ENCODE results near the gene CBFA2T2. TPM values are rescaled to one million over a fixed set of nuclear protein-coding genes. Genes with fewer than 3 reads are reported as not detected.

The CBFA2T2 gene
- total RNA-seq, 1 donor from 2014 or later = 13.6 TPM

DNA sequence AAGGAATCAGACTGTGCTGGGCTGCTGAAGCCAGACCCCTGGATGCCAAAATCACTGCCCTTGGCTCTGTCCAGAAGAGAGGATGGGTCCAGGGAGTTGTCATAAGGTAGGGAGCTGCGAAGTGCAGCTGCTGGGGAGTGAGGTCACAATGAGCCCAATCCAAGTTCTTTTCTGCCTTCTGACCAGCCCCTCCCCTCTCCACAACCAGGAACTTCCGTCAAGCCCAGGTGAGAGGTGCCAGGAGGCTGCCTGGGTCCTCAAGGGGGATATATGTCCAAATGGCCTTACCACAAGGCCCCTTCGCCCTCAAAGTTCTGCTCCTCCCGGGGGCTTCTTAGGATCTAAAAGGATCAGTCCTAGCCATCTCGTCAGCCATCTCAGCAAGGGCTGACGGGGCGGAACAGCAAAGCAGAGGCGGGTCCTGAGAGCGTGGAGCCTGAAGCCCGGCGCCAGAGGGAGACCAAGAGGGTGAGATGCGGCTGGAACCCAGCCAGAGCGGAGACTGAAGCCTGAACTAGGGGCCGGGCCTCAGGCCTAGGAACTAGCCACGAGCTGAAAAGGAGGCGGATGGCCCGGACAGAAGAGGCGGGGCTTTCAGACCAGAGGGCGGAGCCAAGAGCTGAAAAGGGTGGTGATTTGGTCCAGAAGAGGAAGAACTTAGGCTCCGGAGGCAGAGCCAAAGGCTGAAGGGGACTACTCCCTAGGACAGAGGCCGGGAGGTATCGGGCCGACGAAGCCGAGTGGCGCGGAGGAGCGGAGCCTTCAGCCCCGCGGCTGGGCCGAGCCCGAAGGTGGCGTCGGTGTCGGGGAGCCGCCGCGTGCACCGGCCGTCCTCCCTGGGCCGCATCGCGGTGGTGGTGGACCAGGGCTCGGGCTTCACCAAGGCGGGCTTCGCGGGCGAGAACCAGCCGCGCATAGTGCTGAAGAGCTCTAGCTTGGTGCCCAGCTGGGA lies 176.7 kb downstream of the CBFA2T2 start, which contains the start of gene ACTL10:
Gene ACTL10, plus strand, starts transcription at position 651 of the 952 bp plus-strand sequence. CDS start 555 bp downstream, outside the sequence.
- peak; percentile 94 for DNase-seq (ENCODE audit: low read depth)

DNA sequence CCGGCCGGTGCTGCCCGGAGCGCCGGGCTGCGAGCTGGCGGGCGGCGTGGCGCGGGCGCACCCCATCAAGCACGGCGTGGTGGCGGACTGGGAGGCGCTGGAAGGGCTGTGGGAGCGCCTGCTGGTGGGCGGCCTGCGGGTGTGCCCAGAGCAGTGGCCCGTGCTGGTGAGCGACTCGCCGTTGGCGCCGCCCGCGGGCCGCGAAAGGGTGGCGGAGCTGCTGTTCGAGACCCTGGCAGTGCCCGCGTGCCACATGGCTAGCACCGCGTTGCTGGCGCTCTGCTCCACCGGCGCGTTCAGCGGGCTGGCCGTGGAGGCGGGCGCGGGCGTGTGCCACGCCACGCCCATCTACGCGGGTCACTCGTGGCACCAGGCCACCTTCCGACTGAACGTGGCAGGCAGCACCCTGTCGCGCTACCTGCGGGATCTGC lies 177.4 kb downstream of the CBFA2T2 start:
- no peak for DNase-seq (ENCODE audit: low read depth)

DNA sequence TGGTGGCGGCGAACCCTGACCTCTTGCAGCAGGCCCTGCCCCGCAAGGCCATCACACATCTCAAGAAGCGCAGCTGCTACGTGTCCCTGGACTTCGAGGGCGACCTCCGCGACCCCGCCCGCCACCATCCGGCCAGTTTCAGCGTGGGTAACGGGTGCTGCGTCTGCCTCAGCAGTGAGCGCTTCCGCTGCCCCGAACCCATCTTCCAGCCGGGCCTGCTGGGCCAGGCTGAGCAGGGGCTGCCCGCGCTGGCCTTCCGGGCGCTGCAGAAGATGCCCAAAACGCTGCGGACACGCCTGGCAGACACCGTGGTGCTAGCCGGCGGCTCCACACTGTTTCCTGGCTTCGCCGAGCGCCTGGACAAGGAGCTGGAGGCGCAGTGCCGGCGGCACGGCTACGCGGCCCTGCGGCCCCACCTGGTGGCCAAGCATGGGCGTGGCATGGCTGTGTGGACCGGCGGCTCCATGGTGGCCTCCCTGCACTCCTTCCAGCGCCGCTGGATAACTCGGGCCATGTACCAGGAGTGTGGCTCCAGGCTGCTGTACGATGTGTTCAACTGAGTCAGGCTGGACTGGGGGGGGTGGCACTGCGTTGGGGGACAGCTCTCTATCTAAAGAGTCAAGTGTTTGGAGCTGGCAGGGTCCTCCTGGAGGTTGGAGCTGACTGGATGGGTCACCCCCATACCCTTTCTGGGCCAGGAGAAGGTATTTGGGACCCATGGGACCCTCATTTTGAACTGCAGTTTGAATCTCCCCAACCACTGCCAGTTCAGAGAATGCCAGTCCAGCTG lies 178.0 kb downstream of the CBFA2T2 start:
- DNase-seq (ENCODE audit: low read depth) = peak; percentile 41

DNA sequence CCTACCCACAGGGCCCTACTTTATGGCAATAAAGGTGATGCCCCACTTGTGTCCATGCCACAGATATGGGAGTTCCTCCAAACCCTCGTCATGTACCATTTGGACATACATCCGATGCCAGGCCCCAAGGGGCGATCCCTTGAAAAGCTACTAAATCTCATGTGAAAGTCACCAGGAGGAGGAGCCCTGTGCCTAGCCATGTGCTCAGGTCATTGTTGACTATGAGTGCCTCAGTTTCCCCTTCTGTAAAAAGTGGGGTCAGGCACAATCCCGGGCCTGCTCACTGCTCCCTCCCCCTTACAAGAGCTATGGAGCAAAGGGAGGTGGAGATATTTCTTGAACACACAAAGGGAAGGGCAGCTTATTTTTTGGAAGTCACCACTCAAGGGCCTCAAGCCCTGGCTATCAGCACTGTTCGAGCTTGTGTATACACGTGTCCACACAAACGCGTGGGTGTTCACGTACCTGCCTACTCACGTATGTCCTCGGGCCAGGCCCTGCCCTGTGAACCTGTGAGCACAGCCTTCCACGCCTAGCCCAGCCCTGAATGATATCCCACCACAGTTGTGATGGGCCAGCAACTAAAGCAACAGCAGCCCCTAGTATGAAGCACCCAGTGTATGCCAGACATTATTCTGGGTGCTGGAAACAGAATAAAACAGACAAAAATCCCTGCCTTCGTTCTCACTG lies 178.7 kb downstream of the CBFA2T2 start:
- DNase-seq (ENCODE audit: low read depth) = no peak

DNA sequence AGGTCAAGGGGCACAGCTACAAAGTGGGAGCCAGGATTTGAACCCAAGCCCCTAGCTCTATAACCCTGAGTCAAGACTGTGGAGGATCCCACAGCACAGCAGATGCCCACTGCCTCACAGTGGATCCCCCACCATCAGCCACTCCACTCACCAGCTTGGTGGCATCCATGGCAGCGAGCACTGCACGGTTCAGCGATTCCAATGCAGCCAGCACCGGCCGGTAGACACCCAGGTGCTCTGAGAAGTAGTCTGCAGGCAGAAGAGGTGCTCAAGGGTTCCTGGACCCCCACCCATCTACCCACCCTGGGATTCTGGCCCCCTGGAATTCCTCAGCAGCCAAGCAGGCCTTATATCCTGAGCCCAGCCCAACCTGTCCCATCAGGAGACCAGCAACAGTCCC lies 179.3 kb downstream of the CBFA2T2 start:
- DNase-seq (ENCODE audit: low read depth) = no peak

DNA sequence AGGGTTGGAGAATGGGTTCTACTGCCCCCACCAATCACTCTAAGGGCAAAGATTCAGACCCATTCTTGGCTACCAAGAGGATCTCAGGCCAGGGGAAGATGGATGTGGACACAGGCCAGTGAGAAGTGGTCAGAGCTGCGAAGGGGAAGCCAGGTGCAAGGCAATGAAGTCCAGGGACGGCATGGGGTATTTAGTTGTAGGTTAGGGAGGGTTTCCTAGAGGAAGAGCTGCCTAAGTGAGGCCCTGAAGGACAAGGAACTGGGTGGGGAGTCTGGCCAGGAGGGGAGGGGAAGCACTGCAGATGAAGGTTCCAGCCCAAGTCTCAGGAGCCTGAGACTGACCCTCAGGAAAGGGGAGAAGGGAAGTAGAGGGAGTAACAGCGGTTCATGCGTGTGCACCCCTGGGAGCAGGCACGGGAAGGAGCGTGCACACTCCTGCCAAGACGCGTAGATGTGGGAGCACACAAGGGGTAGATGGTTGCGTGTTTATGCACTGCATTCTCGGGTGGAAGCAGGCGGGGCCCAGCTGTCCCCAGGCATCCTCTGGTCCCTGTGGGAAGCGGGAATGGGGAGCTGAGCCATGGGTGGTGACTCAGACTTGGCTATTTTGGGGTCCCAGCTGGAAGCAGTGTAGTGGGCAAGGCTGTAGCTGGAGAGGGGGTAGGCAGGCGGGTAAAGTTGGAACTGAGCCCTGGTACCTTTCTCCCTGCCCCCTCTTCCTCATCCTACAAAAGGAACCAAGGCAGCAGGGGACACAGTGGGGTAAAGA lies 180.2 kb downstream of the CBFA2T2 start:
- no peak for DNase-seq (ENCODE audit: low read depth)

DNA sequence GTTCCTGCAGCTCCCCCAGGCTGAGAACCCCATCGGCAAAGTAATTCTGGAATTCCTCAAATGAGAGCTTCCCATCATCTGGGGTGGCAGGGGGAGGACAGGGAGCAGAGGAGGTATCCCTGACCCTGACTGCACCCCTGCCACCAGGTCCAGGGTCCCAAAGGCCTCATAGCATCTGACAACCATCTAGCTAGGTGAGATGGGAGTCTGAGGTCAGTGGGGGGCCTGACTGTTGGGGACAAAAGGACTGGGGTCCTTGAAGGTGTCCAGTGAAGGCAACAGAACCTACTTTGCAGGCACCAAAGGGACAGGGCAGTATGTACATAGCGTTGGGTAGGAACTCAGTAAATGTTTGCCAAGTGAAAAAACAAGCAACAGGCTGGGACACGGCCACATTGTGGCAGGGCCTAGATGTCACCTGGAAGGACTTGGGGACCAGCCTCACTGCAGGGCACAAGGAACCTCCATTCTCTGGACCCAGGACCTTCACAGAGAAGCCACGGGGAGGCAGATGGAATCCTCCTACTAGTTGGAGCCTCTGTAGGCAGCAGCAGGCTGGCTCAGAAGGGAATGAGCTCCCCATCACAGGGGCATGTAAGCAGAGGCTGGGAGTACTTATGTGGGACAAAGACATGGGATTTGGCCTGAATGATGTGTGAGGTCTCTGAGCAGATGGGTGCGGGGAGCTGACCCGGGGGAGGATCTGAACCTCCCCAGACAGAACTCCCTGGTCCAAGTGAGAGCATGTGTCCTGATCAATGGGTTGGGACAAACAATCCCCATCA lies 181.0 kb downstream of the CBFA2T2 start:
- DNase-seq (ENCODE audit: low read depth) = no peak

DNA sequence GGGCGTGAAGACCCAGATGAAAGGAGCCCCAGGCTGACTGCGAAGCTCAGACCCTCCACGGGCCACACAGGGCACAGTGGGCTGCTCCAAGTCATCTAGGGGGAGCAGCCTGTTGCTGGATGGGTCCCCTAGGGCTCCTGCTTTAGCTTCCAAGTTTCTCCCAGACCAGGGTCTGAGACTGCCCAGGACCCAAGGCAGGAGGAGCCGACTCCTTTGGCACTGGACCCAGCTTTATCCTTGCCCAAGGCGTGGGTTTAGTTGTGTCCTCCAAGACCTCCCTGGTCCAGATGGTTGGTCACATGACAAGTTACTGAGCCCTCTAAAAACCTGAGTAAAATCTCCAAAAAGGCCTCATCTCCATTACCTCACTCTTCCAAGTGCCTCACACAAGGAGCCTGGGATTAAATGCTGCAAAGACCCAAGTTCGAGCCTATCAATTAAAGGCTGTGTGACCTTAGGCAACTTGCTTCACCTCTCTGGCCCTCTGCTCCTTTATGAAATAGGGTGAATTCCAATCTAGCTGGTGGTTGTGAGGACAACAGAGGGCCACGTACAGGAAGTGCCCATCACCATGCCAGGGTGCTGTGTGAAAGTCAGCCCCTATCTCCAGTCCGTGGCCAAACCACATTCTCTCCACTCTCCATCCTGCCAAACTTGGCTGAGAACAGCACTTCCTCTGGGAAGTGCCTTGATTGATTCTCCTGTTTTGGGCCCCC lies 181.8 kb downstream of the CBFA2T2 start:
- no peak for DNase-seq (ENCODE audit: low read depth)

DNA sequence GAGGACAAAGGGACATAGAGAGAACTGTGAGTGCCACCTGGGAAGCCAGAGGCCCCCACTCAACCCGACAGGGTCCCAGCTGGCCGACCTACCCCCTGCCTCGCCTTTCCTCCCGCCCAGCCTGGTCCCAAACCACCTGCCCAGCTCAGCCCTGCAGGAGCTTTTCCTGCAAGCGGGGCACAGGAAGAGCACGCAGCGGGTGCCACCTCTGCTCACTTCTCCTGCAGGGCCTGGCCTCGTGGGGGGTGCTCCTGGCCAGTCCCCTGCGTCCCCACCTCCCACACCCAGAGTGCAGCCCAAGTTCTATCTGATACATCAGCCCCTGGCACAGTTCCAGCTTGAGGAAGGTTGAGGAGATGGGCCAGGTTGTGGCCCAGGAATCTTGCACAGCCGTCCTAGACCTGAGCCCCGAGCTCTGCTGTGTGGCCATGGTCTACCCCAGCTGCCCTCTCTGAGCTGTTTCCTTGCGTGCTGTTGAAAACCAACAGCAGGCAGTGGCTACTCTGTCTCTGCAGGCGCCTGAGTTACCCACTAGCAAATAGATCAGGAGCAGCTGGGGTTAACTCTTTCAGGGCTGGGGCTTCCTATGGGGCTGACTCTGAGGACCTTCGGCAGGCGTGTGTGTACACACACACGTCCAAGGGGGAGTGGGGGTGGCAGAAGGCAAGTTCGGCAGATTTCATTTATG lies 182.7 kb downstream of the CBFA2T2 start:
- DNase-seq (ENCODE audit: low read depth) = no peak

DNA sequence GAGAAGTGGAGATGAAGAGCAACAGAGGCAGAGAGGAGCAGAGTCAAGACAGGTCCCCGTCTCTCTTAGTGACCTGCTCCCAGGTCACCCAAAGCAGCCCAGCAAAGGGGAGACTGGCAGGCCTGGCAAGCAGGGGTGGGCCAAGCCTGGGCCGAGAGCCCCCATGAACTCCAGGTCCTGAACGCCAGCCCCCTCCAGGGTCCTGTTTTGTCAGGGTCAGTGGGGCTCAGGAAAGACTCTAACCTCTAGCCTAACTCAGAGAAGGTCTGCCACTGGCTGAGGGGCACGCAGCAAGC lies 183.2 kb downstream of the CBFA2T2 start:
- DNase-seq (ENCODE audit: low read depth) = no peak

DNA sequence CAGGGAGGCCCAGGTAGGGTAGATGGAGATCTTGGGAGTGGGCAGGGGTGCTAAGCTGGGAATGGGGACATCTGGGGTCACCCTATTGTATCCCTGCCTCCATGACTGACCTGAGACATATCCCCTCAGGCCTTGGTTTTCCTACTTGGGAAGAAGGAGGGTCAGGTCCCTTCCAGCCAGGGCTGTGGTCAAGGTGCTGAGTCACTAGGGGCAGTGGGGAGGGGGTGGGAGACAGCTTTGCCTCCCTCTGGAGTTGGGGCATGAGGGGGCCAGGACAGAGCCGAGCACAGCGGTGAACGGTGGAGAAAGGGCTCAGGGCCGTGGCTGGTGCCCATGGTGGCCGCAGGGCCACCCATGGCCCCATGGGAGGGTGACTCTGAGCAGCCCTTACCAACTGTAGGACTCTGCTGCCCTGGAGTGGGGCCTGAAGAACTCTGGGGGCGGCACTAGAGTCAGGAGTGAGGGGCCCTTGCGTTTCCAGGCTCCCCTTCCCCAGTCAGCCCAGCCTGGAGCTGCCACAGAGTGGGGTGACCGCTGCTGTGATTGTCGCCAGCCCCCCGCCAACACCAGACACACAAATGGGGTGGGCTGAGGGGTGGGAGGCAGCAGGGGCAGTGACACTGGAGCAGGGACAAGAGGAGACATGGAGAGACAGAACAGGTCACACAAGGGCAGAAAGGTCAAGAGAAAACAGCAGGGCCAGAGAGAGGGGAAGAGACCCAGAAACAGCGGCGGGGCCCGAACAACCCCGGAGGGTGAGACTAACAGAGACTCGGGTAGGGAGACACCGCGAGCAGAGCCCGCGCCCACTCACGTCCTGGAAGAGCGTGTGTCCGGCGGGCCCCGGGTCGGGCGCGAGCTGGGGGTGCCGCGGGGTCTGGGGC lies 183.8 kb downstream of the CBFA2T2 start:
- peak; percentile 44 for DNase-seq (ENCODE audit: low read depth)

DNA sequence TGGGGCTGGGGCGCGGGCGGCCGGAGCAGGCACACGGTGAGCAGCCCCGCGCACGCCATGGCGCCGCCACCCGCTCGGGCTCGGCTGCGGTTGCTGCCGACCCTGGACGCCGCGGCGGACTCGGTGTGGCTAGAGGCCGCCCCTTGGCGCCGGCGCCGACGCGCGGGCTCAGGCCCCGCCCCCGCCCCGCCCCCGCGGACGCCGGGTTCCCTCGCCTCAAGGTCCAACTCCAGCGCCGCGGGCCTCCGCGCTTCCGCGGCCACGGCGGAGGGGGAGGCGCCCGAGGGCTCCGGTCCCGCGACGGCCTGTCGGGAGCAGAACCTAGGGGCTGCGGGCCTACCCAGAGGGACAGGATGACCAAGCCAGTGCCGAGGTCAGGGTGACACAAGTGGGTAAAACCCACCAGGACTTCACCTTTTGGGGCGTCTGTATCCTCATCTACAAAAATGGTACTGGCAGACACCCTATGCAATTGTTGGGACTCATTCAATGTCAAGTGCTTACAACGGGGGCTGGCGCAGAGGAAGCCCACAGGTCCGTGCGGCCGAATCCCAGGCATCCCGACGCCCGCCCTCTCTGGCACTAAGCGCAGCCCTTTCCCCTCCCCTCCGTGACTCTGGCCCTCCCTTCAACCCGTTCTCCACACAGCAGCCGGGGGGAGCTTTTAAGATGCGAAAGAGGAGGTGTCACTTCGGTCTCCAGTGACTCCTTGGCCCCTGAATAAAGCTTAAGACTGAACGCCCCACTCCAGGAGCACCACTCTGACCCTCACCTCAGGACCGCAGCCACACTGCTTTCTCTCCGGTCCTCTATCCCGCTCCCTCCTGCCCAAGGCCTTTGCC lies 184.6 kb downstream of the CBFA2T2 start, which contains the start of gene NECAB3:
Gene NECAB3, minus strand, starts transcription at position 135 of the 842 bp plus-strand sequence. Its CDS starts 76 bp downstream, at position 59.
- DNase-seq (ENCODE audit: low read depth) = peak; percentile 16

DNA sequence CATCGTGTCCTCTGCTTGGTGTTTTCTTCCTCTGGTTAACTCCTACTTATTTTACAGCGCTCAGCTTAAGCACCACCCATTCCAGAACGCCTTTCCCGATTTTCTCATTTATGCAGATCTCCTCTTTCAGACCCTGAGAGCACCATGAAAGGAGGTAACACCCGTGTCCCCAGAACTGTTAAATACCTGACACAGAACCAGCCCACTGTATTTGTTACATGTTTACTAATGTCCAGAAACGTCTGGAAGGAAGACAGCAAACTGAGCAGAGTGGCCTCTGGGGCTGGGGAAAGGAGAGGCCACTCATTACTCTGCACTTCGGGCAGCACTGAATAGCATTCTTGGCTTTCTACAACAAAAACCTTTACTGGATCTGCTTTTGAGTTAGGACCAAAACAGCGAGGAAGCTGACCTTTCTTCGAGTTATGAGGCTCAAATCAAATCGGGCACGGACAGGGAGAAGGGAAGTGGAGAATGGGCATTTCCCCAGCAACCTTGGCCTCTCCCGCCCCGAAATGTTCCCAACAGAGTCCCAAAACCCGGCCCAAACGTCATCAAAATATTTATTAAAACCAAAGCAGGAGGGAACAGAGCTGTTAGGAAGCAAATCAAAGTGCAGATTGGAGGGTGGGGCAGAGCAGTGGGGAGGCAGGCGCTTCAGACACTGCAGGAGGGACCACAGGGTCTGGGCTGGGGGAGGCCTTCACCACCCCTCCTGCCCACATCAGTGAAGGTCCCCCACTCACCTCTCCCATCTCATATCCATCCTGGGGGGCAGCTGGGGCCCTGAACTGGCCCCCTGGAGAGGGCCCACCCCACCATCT lies 185.5 kb downstream of the CBFA2T2 start:
- peak; percentile 7 for DNase-seq (ENCODE audit: low read depth)

DNA sequence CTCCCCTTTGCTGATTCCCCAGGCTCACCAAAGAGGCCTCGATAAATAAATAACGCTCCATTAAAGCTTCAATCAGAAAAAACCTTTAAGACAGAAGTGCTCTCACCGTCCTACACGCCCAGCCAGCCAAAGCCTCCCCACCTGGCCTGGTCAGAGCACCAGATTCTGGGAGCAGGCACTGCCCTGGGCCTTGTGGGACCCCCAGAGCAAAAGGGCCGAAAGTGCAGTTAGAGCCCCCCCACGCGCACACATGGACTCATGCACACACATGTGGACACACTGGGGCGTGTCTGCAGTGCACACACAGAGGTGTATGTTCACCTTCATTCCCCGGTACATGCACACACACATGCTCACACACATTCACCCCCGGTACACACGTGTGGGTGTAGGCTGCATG lies 186.2 kb downstream of the CBFA2T2 start:
- no peak for DNase-seq (ENCODE audit: low read depth)

DNA sequence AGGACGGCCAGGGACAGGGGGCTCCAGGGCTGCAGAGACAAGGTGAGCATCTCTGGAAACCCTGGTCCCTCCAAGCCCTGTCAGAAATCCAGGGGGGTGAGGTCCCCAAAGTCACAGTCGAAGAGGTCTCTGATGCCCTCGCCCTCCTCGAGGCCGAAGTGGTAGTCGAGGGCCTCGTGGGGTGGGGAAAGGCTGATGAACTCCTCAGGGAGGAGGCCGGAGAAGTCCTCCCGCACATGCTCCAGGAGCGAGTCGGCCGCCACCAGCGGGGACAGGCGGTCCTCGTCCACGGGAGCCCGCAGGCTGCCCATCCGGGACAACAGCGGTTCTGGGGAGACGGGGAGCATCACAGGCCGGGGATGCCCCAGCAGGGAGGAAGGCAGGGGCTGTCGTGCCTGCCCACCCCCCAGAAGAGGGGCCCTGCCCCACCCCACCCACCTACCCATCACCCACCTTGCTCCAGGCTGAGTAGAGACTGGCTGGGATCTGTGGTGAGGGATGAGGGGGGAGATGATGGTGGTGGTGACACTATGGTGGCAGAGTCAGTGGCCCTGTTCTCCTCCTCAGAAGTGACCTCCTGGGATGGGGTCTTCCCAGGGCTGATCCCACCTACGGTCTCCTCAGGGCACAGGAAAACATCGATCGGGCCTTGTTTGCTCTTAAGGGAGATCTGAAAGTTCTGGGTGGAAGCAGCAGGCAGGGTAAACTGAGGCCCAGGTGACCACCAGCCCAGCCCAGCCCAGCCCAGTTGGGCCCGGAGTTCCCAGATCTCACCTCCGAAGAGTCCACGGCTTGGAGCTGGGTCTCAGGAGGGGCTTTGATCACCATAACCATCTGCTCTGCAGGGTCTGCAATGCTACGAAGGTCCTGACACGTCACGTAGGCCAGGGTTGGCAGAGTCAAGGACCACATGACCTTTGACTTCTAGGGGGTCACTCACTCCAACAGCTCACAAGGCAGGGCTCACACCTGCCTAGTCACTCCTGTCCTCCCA lies 187.1 kb downstream of the CBFA2T2 start:
- DNase-seq (ENCODE audit: low read depth) = no peak
